Common myeloid progenitor, CD34-positive (primary cell): ENCODE results near the gene BBX.
A peak's percentile ranks its signal among the peaks of the same experiment; 100 is the strongest.

Source experiments
- CTCF ChIA-PET: fragments of 350-600 bp; sonication (Branson Sonifier 250); formaldehyde crosslinking; loops from one replicate; lab custom pipeline; 2021; ENCODE audit warnings: antibody characterized with exemption; lab: Charles Lee
- POLR2A ChIA-PET: fragments of 350-600 bp; sonication (Branson Sonifier 250); formaldehyde crosslinking; loops from one replicate; lab custom pipeline; 2021; ENCODE audit warnings: antibody characterized with exemption; lab: Charles Lee
- DNase-seq, 3 donors: peaks; one replicate each; pipeline versions ENCODE4 v3.0.0 to v3.0.0-alpha.2; 2013
- H3K27ac ChIP-seq, 2 experiments: 1 replicate in 1 of 2; 2 replicates in 1 of 2; pipeline ENCODE4 v1.7.0; 2013; ENCODE audit warnings: inconsistent platforms in 2 of 2, low read length in 2 of 2, mild to moderate bottlenecking in 2 of 2, low read depth in 1 of 2, moderate library complexity in 1 of 2; ENCODE audit not compliant: severe bottlenecking in 2 of 2, insufficient read depth in 1 of 2, poor library complexity in 1 of 2
- H3K27me3 ChIP-seq, 5 experiments: replicated peaks in 2 of 5; 1 replicate in 3 of 5; 2 replicates in 2 of 5; pipeline versions ENCODE4 v1.6.1 to v1.7.0; 2013; ENCODE audit warnings: low read length in 4 of 5, mild to moderate bottlenecking in 2 of 5, moderate library complexity in 2 of 5, inconsistent platforms in 1 of 5; ENCODE audit not compliant: insufficient read depth in 5 of 5, control insufficient read depth in 4 of 5
- H3K36me3 ChIP-seq, 4 experiments: 1 replicate in 2 of 4; 2 replicates in 2 of 4; pipeline versions ENCODE4 v1.6.1 to v1.7.0; 2013; ENCODE audit warnings: low read length in 3 of 4, control low read depth in 1 of 4, mild to moderate bottlenecking in 1 of 4; ENCODE audit not compliant: control insufficient read depth in 4 of 4, insufficient read depth in 4 of 4
- H3K4me1 ChIP-seq, 4 experiments: 1 replicate in 3 of 4; 2 replicates in 1 of 4; pipeline versions ENCODE4 v1.6.1 to v1.7.1; 2013; ENCODE audit warnings: low read length in 3 of 4, mild to moderate bottlenecking in 3 of 4, control low read depth in 1 of 4, inconsistent platforms in 1 of 4, moderate library complexity in 1 of 4; ENCODE audit not compliant: control insufficient read depth in 4 of 4, insufficient read depth in 4 of 4; ENCODE audit errors: control extremely low read depth in 1 of 4
- H3K4me3 ChIP-seq, 7 experiments: 1 replicate in 4 of 7; 2 replicates in 3 of 7; pipeline versions ENCODE4 v1.5.1 to v1.7.0; 2013; ENCODE audit warnings: mild to moderate bottlenecking in 7 of 7, low read length in 6 of 7, moderate library complexity in 6 of 7, inconsistent platforms in 2 of 7, low read depth in 2 of 7, control low read depth in 1 of 7; ENCODE audit not compliant: insufficient read depth in 4 of 7, control insufficient read depth in 1 of 7; ENCODE audit errors: extremely low read depth in 1 of 7
- H3K9me3 ChIP-seq, 5 experiments: 1 replicate in 4 of 5; 2 replicates in 1 of 5; pipeline versions ENCODE4 v1.6.1 to v1.7.1; 2013; ENCODE audit warnings: low read length in 4 of 5, mild to moderate bottlenecking in 2 of 5, inconsistent platforms in 1 of 5, low read depth in 1 of 5, moderate library complexity in 1 of 5; ENCODE audit not compliant: control insufficient read depth in 4 of 5, insufficient read depth in 2 of 5; ENCODE audit errors: control extremely low read depth in 1 of 5
- WGBS: methylation state at CpG from one replicate; pipeline ENCODE4 v1.1.5; 2013; ENCODE audit not compliant: insufficient coverage; 5-methylcytosine and 5-hydroxymethylcytosine counted together

The BBX gene

DNA sequence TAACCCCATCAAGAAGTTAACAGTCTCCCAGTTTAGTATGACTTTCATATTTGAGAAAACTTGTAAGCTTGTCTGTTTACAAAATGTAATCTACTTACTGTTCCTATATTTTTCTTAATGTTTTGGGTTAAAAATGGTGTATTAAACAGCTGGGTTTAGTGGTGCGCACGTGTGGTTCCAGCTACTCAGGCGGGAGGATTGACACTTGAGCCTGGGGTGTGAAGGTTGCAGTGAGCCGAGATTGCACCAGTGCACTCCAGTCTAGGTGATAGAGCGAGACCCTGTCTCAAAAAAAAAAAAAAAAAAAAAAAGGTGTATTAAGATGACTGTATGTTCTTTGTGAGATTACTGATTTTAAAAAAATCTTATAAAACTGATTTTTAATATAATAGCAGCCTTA, 69.3 kb downstream of the BBX start:
- DNase-seq = no peak
- no peaks in the 10 kb centered on the region for H3K9me3 ChIP-seq
- WGBS = 95% methylated on average over 4 of the region's 5 CpGs
- CTCF ChIA-PET = interaction anchor here (1.0 to 3.1 kb wide), 7 partner anchors 13 to 254 kb away, joined by 3 to 23 read pairs (median 4); no protein-coding TSS in a partner anchor
- no peak overlapping the region for H3K27ac ChIP-seq
- H3K27me3 ChIP-seq = no peaks in the 10 kb centered on the region
- H3K4me1 ChIP-seq = peaks cover 0 to 6% (median 2%) of the 10 kb centered on the region in 4 experiments
- no peaks in the 10 kb centered on the region for H3K36me3 ChIP-seq
- POLR2A ChIA-PET = no interaction called here
- no peak overlapping the region for H3K4me3 ChIP-seq

DNA sequence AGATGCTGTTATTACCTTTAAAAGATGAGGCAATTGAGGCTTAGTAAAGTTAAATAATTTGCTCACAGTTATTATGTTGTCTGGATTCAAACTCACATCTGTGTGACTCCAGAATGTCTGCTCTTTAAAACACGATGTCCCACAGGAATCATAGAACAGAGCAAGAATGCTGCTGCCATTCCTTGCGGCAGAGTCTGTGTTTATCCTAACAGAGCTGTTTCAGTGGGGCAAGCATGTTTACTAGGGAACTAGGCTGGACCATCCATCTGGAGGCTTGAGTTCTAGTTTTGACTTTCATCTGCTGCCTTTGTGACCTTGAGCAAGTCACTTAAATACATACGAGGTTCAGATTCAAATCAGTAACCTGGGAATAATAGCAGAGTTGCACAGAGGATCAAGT, 72.1 kb downstream of the BBX start:
- Histone ChIP-seq H3K9me3 (no peaks in the 10 kb centered on the region), H3K4me1 (peaks cover 9 to 23% (median 21%) of the 10 kb centered on the region in 4 experiments), H3K27me3 (no peaks in the 10 kb centered on the region), H3K27ac (no peak overlapping the region), H3K4me3 (no peak overlapping the region), H3K36me3 (no peaks in the 10 kb centered on the region)
- WGBS = 94% methylated on average over 3 of the region's 3 CpGs
- ChIA-PET POLR2A (no interaction called here), CTCF (interaction anchor here (1.5 to 2.5 kb wide), 2 partner anchors 16 to 18 kb away, joined by 4 to 6 read pairs; no protein-coding TSS in a partner anchor)
- no peak for DNase-seq

DNA sequence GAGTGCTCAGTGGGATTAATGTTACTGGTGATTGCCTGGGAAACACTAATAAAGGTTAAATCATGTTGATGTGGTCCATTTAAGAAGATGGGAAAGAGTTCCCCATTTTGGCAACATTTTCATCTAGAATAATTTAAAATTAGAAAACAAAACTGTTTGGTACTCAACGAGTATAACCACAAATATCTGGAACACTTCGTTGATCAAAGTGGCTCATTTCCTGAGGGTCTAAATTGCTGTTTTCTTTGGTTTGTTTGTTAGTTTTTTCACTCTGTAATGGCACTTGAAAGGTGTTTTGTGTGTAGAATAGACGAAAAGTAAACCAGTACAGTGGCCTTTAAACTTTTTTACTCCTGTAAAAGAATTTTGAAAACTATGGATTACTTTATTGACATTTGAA, 73.9 kb downstream of the BBX start:
- no peak for DNase-seq
- no peaks in the 10 kb centered on the region for H3K27me3 ChIP-seq
- no peak overlapping the region for H3K4me3 ChIP-seq
- CTCF ChIA-PET = no interaction called here
- no peak overlapping the region for H3K27ac ChIP-seq
- H3K9me3 ChIP-seq = peaks cover 0 to 3% (median under 1%) of the 10 kb centered on the region in 5 experiments
- peaks cover 0 to 3% (median 0%) of the 10 kb centered on the region in 4 experiments for H3K36me3 ChIP-seq
- WGBS = no CpG with 5 or more reads among the region's 3 CpGs
- POLR2A ChIA-PET = no interaction called here
- peaks cover 9 to 38% (median 29%) of the 10 kb centered on the region in 4 experiments for H3K4me1 ChIP-seq

DNA sequence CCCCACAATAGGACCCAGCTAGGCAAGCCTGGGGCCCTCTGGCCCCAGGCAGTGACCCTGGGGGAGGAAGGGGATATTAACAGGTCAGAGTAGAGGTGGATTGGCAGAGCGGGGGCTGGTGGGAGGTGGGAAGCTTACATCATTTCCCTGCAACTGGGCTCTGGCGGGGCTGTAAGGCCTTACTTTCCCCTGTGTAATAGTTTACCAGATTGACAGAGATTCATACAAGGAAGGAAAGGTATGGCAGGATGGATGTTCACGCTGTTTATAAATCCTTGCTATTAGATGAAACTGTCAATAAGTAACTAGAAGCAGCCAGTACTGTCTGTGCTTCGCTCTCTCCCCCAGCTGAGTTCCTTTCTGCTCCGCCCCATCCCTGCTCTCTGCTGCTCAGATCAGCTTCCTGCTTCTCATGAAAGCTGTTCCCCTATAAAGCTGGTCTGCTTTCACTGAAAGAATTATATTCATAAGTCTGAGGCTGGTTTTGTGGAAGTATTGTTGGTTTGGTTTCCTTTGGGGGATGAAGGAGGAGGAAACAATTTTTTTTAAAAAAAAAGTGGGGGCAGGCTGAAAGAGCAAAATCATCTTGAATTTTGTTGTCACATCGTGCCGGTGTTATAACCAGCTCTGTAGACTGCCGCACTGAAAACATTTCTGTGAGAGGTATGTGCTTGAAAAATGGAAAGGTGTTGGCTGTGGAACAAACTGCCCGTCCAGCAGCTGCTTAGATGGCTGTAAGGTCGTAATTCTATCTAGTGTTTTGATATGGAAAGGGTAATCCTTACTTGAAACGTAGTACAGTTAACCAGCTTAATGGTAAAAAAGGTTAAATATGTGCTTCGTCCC, 76.4 kb downstream of the BBX start:
- ChIA-PET POLR2A (interaction anchor here (0.5 to 1.0 kb wide), 2 partner anchors 10 to 75 kb away, joined by 3 to 4 read pairs; no protein-coding TSS in a partner anchor), CTCF (interaction anchor here (1.1 to 2.9 kb wide), 5 partner anchors 11 to 76 kb away, joined by 3 to 9 read pairs (median 4); no protein-coding TSS in a partner anchor)
- H3K27ac ChIP-seq = peak overlapping the region; percentile 74 to 86
- peaks cover 0 to 10% (median 6%) of the 10 kb centered on the region in 5 experiments for H3K9me3 ChIP-seq
- H3K4me3 ChIP-seq = peak overlapping the region; percentile 21 to 74 (median 63)
- WGBS = 0% methylated on average over 10 of the region's 12 CpGs
- peaks cover 9 to 38% (median 29%) of the 10 kb centered on the region in 4 experiments for H3K4me1 ChIP-seq
- H3K27me3 ChIP-seq = no peaks in the 10 kb centered on the region
- DNase-seq = peak; percentile 48 to 80 (median 70)
- H3K36me3 ChIP-seq = peaks cover 0 to 7% (median 2%) of the 10 kb centered on the region in 4 experiments

DNA sequence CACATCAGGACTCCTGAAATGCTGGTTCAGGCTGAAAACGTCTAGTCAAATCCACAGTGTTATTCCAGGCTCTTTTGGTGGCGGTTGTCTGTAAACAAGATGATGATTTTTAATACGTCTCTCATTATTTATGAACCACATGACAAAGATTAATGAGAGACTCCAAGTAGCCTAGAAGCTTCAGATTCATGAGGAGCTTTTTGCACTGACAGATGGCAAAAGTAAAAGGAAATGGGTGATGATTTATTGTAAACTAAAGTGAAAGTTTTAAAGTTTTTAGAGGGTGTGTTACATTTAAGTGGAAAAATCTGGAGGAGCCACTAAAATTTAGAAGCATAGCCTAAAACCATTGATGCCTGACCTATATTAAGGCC, 77.0 kb downstream of the BBX start:
- H3K4me3 ChIP-seq = peak overlapping the region in 6 of 7 experiments; percentile 56 to 74 (median 66)

DNA sequence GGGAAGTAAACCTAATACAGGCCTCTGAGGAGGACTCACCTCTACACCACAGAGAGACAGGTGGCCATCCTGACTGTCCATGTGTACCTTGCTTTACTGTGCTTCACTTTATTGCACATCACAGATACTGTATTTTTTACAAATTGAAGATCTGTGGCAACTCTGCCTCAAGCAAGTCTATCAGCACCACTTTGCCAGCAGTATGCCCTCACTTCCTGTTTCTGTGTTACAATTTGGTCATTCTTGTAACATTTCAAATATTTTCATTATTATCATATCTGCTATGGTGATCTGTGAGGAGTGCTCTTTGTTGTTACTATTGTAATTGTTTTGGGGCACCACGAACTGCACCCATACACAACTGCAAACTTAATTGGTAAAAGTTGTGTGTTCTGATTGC, 78.0 kb downstream of the BBX start:
- CTCF ChIA-PET = interaction anchor here (1.1 to 2.5 kb wide), 3 partner anchors 13 to 23 kb away, joined by 4 to 8 read pairs (median 4); no protein-coding TSS in a partner anchor
- Histone ChIP-seq H3K4me3 (peak overlapping the region in 1 of 7 experiments; percentile 10), H3K36me3 (peaks cover 0 to 7% (median 2%) of the 10 kb centered on the region in 4 experiments), H3K4me1 (peaks cover 9 to 38% (median 29%) of the 10 kb centered on the region in 4 experiments), H3K9me3 (peaks cover 0 to 10% (median 6%) of the 10 kb centered on the region in 5 experiments), H3K27me3 (no peaks in the 10 kb centered on the region), H3K27ac (no peak overlapping the region)
- no CpG with 5 or more reads among the region's 1 CpG for WGBS
- DNase-seq = peak in 2 of 3 donors; percentile 49 to 65
- POLR2A ChIA-PET = no interaction called here

More for the DNA sequence above, 77.0 kb downstream of the BBX start:
- Histone ChIP-seq H3K27me3 (no peaks in the 10 kb centered on the region), H3K27ac (peak overlapping the region; percentile 74 to 86), H3K36me3 (peaks cover 0 to 7% (median 2%) of the 10 kb centered on the region in 4 experiments), H3K9me3 (peaks cover 0 to 10% (median 6%) of the 10 kb centered on the region in 5 experiments), H3K4me1 (peaks cover 9 to 38% (median 29%) of the 10 kb centered on the region in 4 experiments)
- CTCF ChIA-PET = interaction anchor here (1.5 to 2.9 kb wide), 3 partner anchors 22 to 61 kb away, joined by 4 to 9 read pairs (median 8); no protein-coding TSS in a partner anchor
- WGBS = 0% methylated on average over 1 of the region's 3 CpGs
- peak; percentile 14 to 70 (median 59) for DNase-seq
- POLR2A ChIA-PET = interaction anchor here (1.0 kb wide), 1 partner anchor 76 kb away, joined by 4 read pairs; no protein-coding TSS in a partner anchor
